ENCODE measurements around the gene OR8J1. TPM values are rescaled to one million over a fixed set of nuclear protein-coding genes. Genes with fewer than 3 reads are reported as not detected.

OR8J1 gene
- total RNA-seq, 4 donors from 2014 or later = not detected

DNA sequence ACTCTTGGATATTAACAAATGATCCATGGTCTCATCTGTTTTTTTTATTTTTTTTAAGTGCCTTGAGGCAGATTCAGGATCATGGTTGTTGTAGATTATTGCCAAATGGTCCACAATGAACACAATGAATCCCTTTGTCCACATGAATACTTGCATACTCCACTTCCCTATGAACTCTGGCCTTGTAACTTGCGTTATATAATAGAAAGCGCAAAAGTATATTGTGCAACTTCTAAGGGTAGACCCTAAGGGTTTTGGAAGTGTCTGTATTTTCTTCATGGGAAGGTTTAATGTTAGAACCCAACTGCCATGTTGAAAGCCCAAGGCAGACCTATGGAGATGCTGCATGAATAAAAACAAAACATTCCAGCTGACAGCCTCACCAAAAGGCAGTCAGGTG, 50.3 kb downstream of the OR8J1 start:
- WGBS, 2 donors = 87 to 90% methylated on average over 2 of the region's 2 CpGs
- no peak for TF ChIP-seq POLR2A (IDR thresholded peaks at IDR 0.05)
- TF ChIP-seq, protein P1, sequence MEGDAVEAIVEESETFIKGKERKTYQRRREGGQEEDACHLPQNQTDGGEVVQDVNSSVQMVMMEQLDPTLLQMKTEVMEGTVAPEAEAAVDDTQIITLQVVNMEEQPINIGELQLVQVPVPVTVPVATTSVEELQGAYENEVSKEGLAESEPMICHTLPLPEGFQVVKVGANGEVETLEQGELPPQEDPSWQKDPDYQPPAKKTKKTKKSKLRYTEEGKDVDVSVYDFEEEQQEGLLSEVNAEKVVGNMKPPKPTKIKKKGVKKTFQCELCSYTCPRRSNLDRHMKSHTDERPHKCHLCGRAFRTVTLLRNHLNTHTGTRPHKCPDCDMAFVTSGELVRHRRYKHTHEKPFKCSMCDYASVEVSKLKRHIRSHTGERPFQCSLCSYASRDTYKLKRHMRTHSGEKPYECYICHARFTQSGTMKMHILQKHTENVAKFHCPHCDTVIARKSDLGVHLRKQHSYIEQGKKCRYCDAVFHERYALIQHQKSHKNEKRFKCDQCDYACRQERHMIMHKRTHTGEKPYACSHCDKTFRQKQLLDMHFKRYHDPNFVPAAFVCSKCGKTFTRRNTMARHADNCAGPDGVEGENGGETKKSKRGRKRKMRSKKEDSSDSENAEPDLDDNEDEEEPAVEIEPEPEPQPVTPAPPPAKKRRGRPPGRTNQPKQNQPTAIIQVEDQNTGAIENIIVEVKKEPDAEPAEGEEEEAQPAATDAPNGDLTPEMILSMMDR (IDR thresholded peaks at IDR 0.05) = no peak

DNA sequence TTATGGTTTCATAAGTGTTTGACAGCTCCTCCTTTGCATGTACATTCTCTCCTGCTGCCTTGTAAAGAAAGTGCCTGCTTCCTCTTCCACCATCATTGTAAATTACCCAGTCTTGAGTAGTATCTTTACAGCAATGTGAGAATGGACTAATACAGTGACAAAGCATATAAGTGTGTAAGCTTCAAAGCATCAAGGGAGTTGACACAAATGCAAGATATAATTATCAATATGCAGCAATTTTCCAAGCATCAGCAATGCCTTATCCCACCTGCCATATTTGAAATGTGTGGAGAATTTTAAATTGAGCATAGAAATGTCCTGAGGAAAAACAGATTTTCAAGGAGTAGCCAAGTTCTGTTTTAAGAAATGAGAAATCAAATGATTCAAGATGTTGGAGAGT, 56.7 kb downstream of the OR8J1 start:
- intact Hi-C loops (cut with DNase I; ENCODE audit: low total_unique reads) = no loop called here
- DNase-seq (ENCODE audit: low spot score in 2 of 2) = no peak
- TF ChIP-seq, protein P1 (IDR thresholded peaks at IDR 0.05) = no peak
- TF ChIP-seq POLR2A (IDR thresholded peaks at IDR 0.05) = no peak
- no peak overlapping the region for H3K4me3 ChIP-seq (ENCODE audit: low read depth, poor library complexity, severe bottlenecking)

More for the DNA sequence above, 50.3 kb downstream of the OR8J1 start:
- no peak for DNase-seq (ENCODE audit: low spot score in 2 of 2)
- intact Hi-C loops (cut with DNase I; ENCODE audit: low total_unique reads) = no loop called here
- no peak overlapping the region for H3K4me3 ChIP-seq (ENCODE audit: low read depth, poor library complexity, severe bottlenecking)

Other genes starting within 250 kb of the OR8J1 start
- gene OR8H3, start 231.9 kb upstream of the OR8J1 start, total RNA-seq = not detected
- gene OR8J3, start 214.1 kb upstream of the OR8J1 start, total RNA-seq = not detected
- gene OR8K5, start 194.0 kb upstream of the OR8J1 start, total RNA-seq = not detected
- gene OR5J2, start 177.7 kb upstream of the OR8J1 start, total RNA-seq = not detected
- gene OR5T2, start 120.0 kb upstream of the OR8J1 start, total RNA-seq = not detected
- gene OR5T3, start 102.0 kb upstream of the OR8J1 start, total RNA-seq = not detected
- not detected for gene OR5T1, start 80.1 kb upstream of the OR8J1 start, total RNA-seq
- not detected for gene OR8H1, start 62.0 kb upstream of the OR8J1 start, total RNA-seq
- gene OR8K3, start 39.1 kb upstream of the OR8J1 start, total RNA-seq = not detected
- not detected for gene OR8K1, start 8.3 kb upstream of the OR8J1 start, total RNA-seq
- gene OR8U1, start 21.3 kb downstream of the OR8J1 start, total RNA-seq = not detected
- not detected for gene OR5AL1, start 58.4 kb downstream of the OR8J1 start, total RNA-seq
- gene OR5M3, start 119.1 kb downstream of the OR8J1 start, total RNA-seq = not detected
- gene OR5M8, start 137.1 kb downstream of the OR8J1 start, total RNA-seq = not detected
- under 1 TPM in 1 of 4 donors, not detected in 3; 0.38 TPM for gene OR5M11, start 189.0 kb downstream of the OR8J1 start, total RNA-seq
- gene OR5M10, start 223.4 kb downstream of the OR8J1 start, total RNA-seq = not detected

Measured in lower leg skin (tissue), 4 donors.